ENCODE data around the gene ZMIZ1.

Gene ZMIZ1

DNA sequence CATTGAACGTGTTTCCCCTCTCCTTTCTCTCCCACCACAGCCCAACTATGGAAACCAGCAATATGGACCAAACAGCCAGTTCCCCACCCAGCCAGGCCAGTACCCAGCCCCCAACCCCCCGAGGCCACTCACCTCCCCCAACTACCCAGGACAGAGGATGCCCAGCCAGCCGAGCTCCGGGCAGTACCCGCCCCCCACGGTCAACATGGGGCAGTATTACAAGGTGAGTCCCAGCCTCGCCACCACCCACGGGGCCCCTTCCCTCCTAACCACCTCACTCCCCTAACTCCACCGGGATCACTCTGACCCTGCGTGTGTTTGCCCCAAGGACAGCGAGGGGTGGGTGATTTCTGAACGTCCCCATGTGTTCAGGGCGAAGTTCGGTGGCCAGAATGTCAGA is 227.7 kb downstream of the ZMIZ1 start:
- DNase-seq (ENCODE audit: insufficient read length, low spot score) = no peak
- TF ChIP-seq POLR2A (IDR thresholded peaks at IDR 0.05; ENCODE audit: low read depth, low read length) = no peak
- no peak for FAIRE-seq

DNA sequence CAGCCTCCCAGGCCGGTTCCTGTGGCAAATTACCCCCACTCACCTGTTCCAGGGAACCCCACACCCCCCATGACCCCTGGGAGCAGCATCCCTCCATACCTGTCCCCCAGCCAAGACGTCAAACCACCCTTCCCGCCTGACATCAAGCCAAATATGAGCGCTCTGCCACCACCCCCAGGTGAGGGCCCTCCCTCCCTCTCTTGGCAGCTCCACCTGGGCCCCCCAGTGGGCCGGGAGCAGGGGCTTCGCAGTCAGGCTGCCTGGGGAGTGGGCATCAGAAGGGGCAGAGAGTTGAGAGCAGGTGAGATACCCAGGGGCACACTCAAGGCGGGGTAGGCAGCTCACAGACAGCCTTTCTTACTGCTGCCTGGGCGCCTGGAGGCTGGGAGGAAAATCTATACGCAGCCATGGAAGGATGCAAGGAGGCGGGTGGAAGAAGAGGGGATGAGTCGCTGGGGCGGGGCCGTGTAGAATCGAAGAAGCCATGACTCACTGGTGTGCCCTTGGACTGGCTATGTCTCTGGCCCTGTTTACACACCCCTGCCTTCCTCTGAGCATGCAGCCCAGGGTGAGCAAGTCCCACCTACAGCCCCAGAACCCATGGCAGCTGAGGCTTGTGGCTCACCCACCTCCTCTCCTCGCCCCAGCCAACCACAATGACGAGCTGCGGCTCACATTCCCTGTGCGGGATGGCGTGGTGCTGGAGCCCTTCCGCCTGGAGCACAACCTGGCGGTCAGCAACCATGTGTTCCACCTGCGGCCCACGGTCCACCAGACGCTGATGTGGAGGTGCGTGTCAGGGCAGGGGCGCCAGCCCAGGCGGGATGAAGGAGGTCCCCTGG is 229.9 kb downstream of the ZMIZ1 start:
- FAIRE-seq = peak; percentile 82
- peak; percentile 99 for DNase-seq (ENCODE audit: insufficient read length, low spot score)
- TF ChIP-seq POLR2A (IDR thresholded peaks at IDR 0.05; ENCODE audit: low read depth, low read length) = no peak

GRCh38 chr10:79299397-79300241 is 230.9 kb downstream of the ZMIZ1 start:
- peak; percentile 82 for FAIRE-seq
- peak; percentile 99 for DNase-seq (ENCODE audit: insufficient read length, low spot score)
- peak; percentile 14; the same call in 1 of the 2 replicates for TF ChIP-seq POLR2A (IDR thresholded peaks at IDR 0.05; ENCODE audit: low read depth, low read length)

DNA sequence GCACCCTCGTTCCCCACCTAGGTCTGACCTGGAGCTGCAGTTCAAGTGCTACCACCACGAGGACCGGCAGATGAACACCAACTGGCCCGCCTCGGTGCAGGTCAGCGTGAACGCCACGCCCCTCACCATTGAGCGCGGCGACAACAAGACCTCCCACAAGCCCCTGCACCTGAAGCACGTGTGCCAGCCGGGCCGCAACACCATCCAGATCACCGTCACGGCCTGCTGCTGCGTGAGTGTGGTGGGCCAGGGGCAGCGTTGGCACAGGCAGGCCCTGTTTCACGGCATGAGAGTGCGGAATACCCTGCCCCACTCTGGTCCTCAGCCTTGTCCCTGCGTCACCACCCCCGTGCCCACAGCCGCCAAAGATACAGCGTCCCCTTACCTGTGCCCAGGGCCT is 231.9 kb downstream of the ZMIZ1 start:
- no peak for TF ChIP-seq POLR2A (IDR thresholded peaks at IDR 0.05; ENCODE audit: low read depth, low read length)
- FAIRE-seq (no peak), DNase-seq (ENCODE audit: insufficient read length, low spot score) (no peak)

DNA sequence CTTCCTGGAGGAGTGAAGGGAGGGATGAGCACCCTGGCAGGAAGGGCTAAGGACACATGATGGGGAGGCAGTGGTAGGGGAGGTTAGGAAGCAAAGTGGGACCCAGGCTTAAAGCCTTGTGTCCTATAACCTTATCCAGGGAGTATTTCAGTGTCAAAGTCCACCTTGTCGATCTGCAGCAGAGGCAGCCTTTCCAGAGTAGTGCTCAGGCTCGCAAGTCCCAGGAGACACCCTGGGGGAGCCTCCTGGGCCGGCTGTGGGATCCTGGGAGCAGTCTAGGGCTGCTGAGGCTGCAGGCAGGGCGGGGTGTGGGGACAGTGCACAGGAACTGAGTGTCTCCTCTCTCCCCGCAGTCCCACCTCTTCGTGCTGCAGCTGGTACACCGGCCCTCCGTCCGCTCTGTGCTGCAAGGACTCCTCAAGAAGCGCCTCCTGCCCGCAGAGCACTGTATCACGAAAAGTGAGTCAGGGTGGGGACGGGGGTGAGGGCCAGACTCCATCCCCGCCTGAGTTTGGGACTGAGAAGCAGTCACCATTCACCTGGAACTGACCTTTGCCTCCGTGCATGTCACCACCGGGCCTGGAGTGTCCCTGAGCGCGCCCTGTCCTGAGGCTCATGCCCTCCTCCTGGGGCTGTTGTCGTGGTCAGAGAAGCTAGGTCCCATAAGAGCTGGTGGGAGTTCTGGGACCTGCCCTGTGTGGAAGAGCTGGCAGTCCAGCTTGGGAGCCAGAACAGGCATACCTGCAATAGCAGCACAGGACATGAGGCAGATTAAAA is 233.2 kb downstream of the ZMIZ1 start:
- DNase-seq (ENCODE audit: insufficient read length, low spot score) (no peak), FAIRE-seq (no peak)
- TF ChIP-seq POLR2A (IDR thresholded peaks at IDR 0.05; ENCODE audit: low read depth, low read length) = no peak

DNA sequence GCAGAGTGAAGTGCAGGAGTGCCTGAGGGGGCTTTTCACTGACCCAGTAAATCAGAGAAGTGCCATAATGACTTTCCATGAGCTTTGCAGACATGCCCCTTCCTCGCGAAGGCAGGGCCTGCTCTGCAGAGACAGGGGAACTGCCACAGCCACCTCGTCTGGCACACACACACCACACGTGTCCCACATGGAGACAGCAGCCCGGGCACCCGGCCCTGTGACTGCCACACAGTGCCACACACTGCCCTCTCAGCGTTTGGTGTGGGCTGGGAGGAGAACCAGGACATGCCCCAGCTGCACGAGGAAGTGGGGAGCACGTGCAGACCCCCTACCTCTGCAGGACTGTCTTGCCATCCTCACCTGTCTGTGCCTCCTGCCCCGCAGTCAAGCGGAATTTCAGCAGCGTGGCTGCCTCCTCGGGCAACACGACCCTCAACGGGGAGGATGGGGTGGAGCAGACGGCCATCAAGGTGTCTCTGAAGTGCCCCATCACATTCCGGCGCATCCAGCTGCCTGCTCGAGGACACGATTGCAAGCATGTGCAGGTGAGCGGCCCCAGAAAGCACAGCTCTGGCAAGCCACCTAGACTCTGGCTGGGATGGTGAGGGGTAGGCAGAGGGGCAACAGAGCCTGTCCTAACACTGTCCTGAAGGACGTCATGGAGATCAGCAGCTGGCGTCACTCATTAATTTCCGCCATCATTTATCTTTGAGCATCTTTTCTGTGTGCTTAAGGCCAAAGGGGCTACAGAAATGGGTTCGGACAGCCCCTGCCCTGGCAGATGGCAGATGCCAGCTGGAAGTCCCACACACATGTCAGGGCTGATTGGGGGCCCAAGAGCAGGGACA is 235.1 kb downstream of the ZMIZ1 start:
- FAIRE-seq (no peak), DNase-seq (ENCODE audit: insufficient read length, low spot score) (no peak)
- TF ChIP-seq POLR2A (IDR thresholded peaks at IDR 0.05; ENCODE audit: low read depth, low read length) = no peak

- TF ChIP-seq POLR2A (IDR thresholded peaks at IDR 0.05; ENCODE audit: low read depth, low read length) = no peak
- DNase-seq (ENCODE audit: insufficient read length, low spot score) (no peak), FAIRE-seq (no peak)
These were observed 235.8 kb downstream of the ZMIZ1 start for GRCh38 chr10:79304479-79305087.

DNA sequence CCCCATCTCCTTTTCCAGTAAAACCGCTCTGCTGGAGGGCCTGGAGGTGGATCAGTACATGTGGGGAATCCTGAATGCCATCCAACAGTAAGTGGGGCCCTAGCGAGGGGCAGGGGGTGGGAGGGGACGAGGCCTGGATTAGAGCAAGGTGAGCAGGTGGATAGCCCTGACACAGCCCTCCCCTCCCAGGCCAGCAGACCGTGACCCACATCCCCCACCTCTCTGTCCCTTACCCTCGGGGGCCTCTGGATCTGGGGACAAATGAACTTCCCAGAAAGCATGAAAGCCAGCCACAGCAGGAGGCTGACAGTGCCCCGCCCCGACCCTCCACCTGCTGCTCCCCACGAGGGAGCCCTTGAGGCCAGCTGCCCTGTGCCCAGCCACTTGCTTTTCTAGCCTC is 236.7 kb downstream of the ZMIZ1 start:
- FAIRE-seq = no peak

GRCh38 chr10:79305988-79306387 is 237.2 kb downstream of the ZMIZ1 start:
- DNase-seq (ENCODE audit: insufficient read length, low spot score) = no peak
- no peak for TF ChIP-seq POLR2A (IDR thresholded peaks at IDR 0.05; ENCODE audit: low read depth, low read length)
- no peak for FAIRE-seq

More for the DNA sequence above, 236.7 kb downstream of the ZMIZ1 start:
- TF ChIP-seq POLR2A (IDR thresholded peaks at IDR 0.05; ENCODE audit: low read depth, low read length) = no peak
- DNase-seq (ENCODE audit: insufficient read length, low spot score) = no peak

GRCh38 chr10:79306644-79307220 is 238.0 kb downstream of the ZMIZ1 start:
- FAIRE-seq = no peak
- DNase-seq (ENCODE audit: insufficient read length, low spot score) = no peak
- no peak for TF ChIP-seq POLR2A (IDR thresholded peaks at IDR 0.05; ENCODE audit: low read depth, low read length)

- FAIRE-seq (no peak), DNase-seq (ENCODE audit: insufficient read length, low spot score) (no peak)
- no peak for TF ChIP-seq POLR2A (IDR thresholded peaks at IDR 0.05; ENCODE audit: low read depth, low read length)
These were observed 239.2 kb downstream of the ZMIZ1 start for GRCh38 chr10:79308016-79308415.

GRCh38 chr10:79308969-79309665 is 240.4 kb downstream of the ZMIZ1 start:
- FAIRE-seq (no peak), DNase-seq (ENCODE audit: insufficient read length, low spot score) (no peak)
- no peak for TF ChIP-seq POLR2A (IDR thresholded peaks at IDR 0.05; ENCODE audit: low read depth, low read length)
